Naive thymus-derived CD4-positive, alpha-beta T cell (primary cell): Measurements from ENCODE around the gene ZNF507. TPM values are rescaled to one million over a fixed set of nuclear protein-coding genes. Genes with fewer than 3 reads are reported as not detected.

Experiments
- ATAC-seq: fragments of 150-1000 bp; cut with Tn5 transposase; 2 replicates; pipeline ENCODE4 v1.10.0; 2021; ENCODE audit warnings: mild to moderate bottlenecking, moderate library complexity
- CTCF ChIA-PET: fragments of 350-600 bp; sonication (Branson Sonifier 250); formaldehyde crosslinking; loops from one replicate; lab custom pipeline; 2021; ENCODE audit warnings: antibody characterized with exemption; lab: Charles Lee
- POLR2A ChIA-PET: fragments of 350-600 bp; sonication (Branson Sonifier 250); formaldehyde crosslinking; loops from one replicate; lab custom pipeline; 2021; ENCODE audit warnings: antibody characterized with exemption, inconsistent platforms; lab: Charles Lee
- DNase-seq, 9 donors: peaks; one replicate each; pipeline versions ENCODE4 v3.0.0 to v3.0.0-alpha.2; 2020 to 2022; ENCODE audit warnings: mixed read lengths in 1 of 9
- H3K27ac ChIP-seq: one replicate; pipeline ENCODE4 v1.7.0; 2013; ENCODE audit warnings: mild to moderate bottlenecking, low read depth, low read length, moderate library complexity
- H3K27me3 ChIP-seq, 2 donors: one replicate each; pipeline ENCODE4 v1.7.0; 2013; ENCODE audit warnings: low read length in 2 of 2, mild to moderate bottlenecking in 2 of 2, moderate library complexity in 2 of 2; ENCODE audit not compliant: control insufficient read depth in 2 of 2, insufficient read depth in 2 of 2
- H3K36me3 ChIP-seq, 3 experiments: 1 replicate in 2 of 3; 2 replicates in 1 of 3; pipeline ENCODE4 v1.7.0; 2013; ENCODE audit warnings: low read length in 3 of 3, mild to moderate bottlenecking in 3 of 3, moderate library complexity in 1 of 3; ENCODE audit not compliant: insufficient read depth in 3 of 3, control insufficient read depth in 2 of 3
- H3K4me1 ChIP-seq, 2 donors: one replicate each; pipeline ENCODE4 v1.7.0; 2013; ENCODE audit warnings: low read length in 2 of 2, mild to moderate bottlenecking in 2 of 2, moderate library complexity in 1 of 2; ENCODE audit not compliant: control insufficient read depth in 2 of 2, insufficient read depth in 2 of 2
- H3K4me3 ChIP-seq: 2 replicates; pipeline ENCODE4 v1.7.0; 2013; ENCODE audit warnings: mild to moderate bottlenecking, low read length
- H3K9me3 ChIP-seq, 3 experiments: 1 replicate in 2 of 3; 2 replicates in 1 of 3; pipeline ENCODE4 v1.7.0; 2013; ENCODE audit warnings: low read length in 3 of 3; ENCODE audit not compliant: control insufficient read depth in 2 of 3
- H3K27ac Mint-ChIP-seq, 9 donors: one replicate each; pipeline ENCODE4 v1.8.0; 2020 to 2022; ENCODE audit warnings: mixed read lengths in 9 of 9, mild to moderate bottlenecking in 8 of 9, moderate library complexity in 5 of 9, inconsistent platforms in 2 of 9
- H3K27me3 Mint-ChIP-seq, 5 donors: one replicate each; pipeline ENCODE4 v1.8.0; 2021 to 2022; ENCODE audit warnings: mixed read lengths in 5 of 5, mild to moderate bottlenecking in 1 of 5
- H3K36me3 Mint-ChIP-seq, 5 donors: one replicate each; pipeline ENCODE4 v1.8.0; 2020 to 2022; ENCODE audit warnings: mixed read lengths in 5 of 5, mild to moderate bottlenecking in 3 of 5, inconsistent platforms in 1 of 5
- H3K4me1 Mint-ChIP-seq, 7 donors: one replicate each; pipeline ENCODE4 v1.8.0; 2020 to 2022; ENCODE audit warnings: mixed read lengths in 7 of 7, mild to moderate bottlenecking in 3 of 7, inconsistent platforms in 1 of 7
- H3K4me3 Mint-ChIP-seq, 10 donors: one replicate each; pipeline ENCODE4 v1.8.0; 2020 to 2022; ENCODE audit warnings: mild to moderate bottlenecking in 10 of 10, mixed read lengths in 10 of 10, moderate library complexity in 6 of 10, inconsistent platforms in 2 of 10
- H3K9me3 Mint-ChIP-seq, 11 donors: one replicate each; pipeline ENCODE4 v1.8.0; 2020 to 2022; ENCODE audit warnings: mixed read lengths in 11 of 11, mild to moderate bottlenecking in 4 of 11, inconsistent platforms in 1 of 11, moderate library complexity in 1 of 11
- intact Hi-C, 2 donors: fragments of 100-400 bp; cut with micrococcal nuclease; formaldehyde crosslinking; loops; one replicate each; pipeline ENCODE4 v1.15.1; 2023
- polyA plus RNA-seq, 2 donors: library from polyadenylated mRNA; unstranded; fragments of 300-500 nt; fragmentation: Illumina TruSeq; gene quantifications; one replicate each; pipeline ENCODE4 v1.2.3, GENCODE V29; 2021
- total RNA-seq, 6 experiments: library from RNA in 5 of 6; stranded (reverse) in 5 of 6; gene quantifications; 1 replicate in 5 of 6; 2 replicates in 1 of 6; pipeline ENCODE4 v1.2.3 and lab custom pipeline; 2021 to 2026

Gene ZNF507
- total and polyA plus RNA-seq, 7 experiments from 2014 or later, result 11.2 to 46.3 (median 30.1) TPM

DNA sequence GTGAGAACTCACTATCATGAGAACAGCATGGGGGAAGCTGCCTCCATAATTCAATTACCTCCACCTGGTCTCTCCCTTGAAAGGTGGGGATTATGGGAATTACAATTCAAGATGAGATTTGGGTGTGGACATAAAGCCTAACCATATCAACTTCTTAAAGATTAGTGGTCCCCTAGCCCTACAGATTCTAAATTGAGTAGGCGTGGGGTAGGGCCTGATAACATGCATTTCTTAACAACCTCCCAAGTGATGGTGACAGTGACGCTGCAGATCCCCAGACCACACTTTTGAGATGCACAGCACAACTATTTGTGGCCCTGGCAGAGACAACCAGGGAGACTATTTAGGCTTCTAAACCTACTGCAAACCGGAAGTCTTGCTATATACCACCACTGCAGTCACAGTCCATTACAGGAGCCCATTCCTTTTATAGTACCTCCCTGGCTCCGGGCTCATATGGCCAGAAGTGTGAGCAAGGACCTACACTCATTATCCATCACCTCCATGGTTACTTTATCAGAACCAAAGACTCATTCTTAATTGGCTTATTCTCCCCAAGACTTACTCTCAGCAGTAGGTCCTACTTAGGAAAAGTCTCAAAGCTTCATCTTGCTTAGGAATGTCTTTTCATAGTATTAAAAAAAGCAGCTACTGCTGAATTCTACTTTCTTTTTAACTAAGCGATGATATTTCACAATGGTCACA lies 58.0 kb downstream of the ZNF507 start:
- ChIA-PET CTCF (no interaction called here), POLR2A (no interaction called here)
- peaks cover 0 to 1% (median 0%) of the 10 kb centered on the region in 5 donors for H3K36me3 Mint-ChIP-seq
- no peak for DNase-seq
- Histone ChIP-seq H3K4me3 (no peak overlapping the region), H3K9me3 (no peaks in the 10 kb centered on the region), H3K27me3 (no peaks in the 10 kb centered on the region), H3K36me3 (peaks cover 0 to 3% (median 0%) of the 10 kb centered on the region in 3 experiments), H3K27ac (no peak overlapping the region), H3K4me1 (peaks cover 4 to 12% of the 10 kb centered on the region in 2 donors)
- H3K4me3 Mint-ChIP-seq, result peak overlapping the region; percentile 9 to 91 (median 87)
- H3K27ac Mint-ChIP-seq, result peak overlapping the region in 4 of 9 donors; percentile 80 to 91 (median 84)
- H3K27me3 Mint-ChIP-seq, result no peaks in the 10 kb centered on the region
- no peaks in the 10 kb centered on the region for H3K9me3 Mint-ChIP-seq
- H3K4me1 Mint-ChIP-seq, result peaks cover 8 to 34% (median 17%) of the 10 kb centered on the region in 7 donors
- intact Hi-C loops, result loop anchor here (5.0 to 10.0 kb wide), 2 partner anchors 41 to 681 kb away; partner anchors contain the start of gene GPATCH1 (in 1 of the 2)
- no peak for ATAC-seq

DNA sequence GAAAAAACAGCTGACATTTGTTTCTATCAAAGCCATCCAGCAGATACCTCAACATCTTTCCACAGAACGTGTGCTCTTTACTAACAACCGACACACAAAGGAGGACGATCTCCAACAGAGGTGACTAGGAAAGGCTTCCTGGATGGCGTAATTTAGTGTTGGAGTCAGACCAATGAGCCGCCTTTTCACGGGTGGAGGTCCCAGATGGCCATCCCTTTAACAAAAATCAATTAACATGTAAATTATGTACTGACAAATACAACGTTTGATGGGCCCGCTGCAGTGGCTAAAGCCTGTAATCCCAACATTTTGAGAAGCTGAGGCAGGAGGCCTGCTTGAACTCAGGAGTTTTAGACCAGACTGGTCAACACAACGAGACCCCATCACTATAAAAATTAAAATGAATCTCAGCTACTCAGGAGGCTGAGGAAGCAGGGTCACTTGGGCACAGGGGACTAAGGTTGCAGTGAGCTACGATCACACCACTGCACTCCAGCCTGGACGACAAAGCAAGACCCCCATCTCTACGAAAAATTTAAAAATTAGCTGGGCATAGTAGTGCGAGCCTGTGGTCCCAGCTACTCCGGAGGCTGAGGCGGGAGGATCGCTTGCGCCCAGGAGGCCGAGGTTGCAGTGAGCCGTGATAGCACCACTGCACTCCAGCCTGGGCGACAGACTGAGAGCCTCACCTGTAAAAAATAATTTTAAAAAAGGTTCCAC lies 59.0 kb downstream of the ZNF507 start:
- Mint-ChIP-seq H3K4me1 (peaks cover 8 to 34% (median 17%) of the 10 kb centered on the region in 7 donors), H3K27me3 (no peaks in the 10 kb centered on the region), H3K4me3 (peak overlapping the region; percentile 78 to 91 (median 88)), H3K9me3 (no peaks in the 10 kb centered on the region), H3K27ac (peak overlapping the region; percentile 80 to 91 (median 87)), H3K36me3 (peaks cover 0 to 5% (median 2%) of the 10 kb centered on the region in 5 donors)
- Histone ChIP-seq H3K27me3 (no peaks in the 10 kb centered on the region), H3K4me3 (peak overlapping the region; percentile 85), H3K4me1 (peaks cover 4 to 12% of the 10 kb centered on the region in 2 donors), H3K36me3 (peaks cover 0 to 5% (median 3%) of the 10 kb centered on the region in 3 experiments), H3K27ac (peak overlapping the region; percentile 90), H3K9me3 (no peaks in the 10 kb centered on the region)
- intact Hi-C loops, result loop anchor here (2.0 to 10.0 kb wide), 4 partner anchors 42 to 1116 kb away; partner anchors contain the start of genes GPATCH1 (in 1 of the 2) and PEPD (in 1 of the 2)
- CTCF ChIA-PET, result no interaction called here
- POLR2A ChIA-PET, result interaction anchor here (2.1 to 2.6 kb wide), 2 partner anchors 176 to 772 kb away, joined by 9 to 12 read pairs; partner anchors contain the start of gene PDCD5
- ATAC-seq (no peak), DNase-seq (no peak)

DNA sequence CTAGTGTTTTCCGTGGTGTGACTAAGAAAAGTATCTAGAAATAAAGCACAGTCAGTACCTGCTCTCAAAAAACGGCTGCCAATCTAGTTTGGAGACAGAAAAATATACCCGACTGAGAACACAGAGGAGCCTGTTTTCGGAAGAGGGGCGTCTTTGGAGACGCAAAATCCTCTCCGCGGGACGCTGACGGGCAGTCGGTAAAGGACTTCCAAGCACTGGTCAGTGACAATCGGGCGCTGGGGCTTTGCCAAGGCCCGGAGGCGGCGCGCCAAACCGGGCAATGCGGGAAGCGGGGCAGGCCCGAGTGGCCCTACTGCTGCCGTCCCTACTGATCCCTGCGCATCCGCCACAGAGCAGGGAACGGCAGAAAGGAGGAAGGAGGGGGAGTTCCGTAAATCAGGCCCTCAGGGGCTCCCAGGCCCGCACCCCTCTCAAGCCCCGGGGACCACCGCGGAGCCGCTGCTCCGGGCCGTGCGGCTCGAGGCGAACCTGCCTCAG lies 59.6 kb downstream of the ZNF507 start:
- Mint-ChIP-seq H3K27me3 (no peaks in the 10 kb centered on the region), H3K4me1 (peaks cover 8 to 34% (median 17%) of the 10 kb centered on the region in 7 donors), H3K36me3 (peaks cover 0 to 11% (median 6%) of the 10 kb centered on the region in 5 donors), H3K27ac (peak overlapping the region; percentile 80 to 91 (median 88)), H3K4me3 (peak overlapping the region; percentile 78 to 91 (median 88)), H3K9me3 (no peaks in the 10 kb centered on the region)
- no peaks in the 10 kb centered on the region for H3K27me3 ChIP-seq
- H3K36me3 ChIP-seq, result peaks cover 0 to 5% (median 3%) of the 10 kb centered on the region in 3 experiments
- ChIA-PET CTCF (interaction anchor here (0.6 kb wide), 1 partner anchor 235 kb away, joined by 6 read pairs; no protein-coding TSS in a partner anchor), POLR2A (interaction anchor here (0.7 to 2.6 kb wide), 7 partner anchors 14 to 772 kb away, joined by 3 to 13 read pairs (median 8); partner anchors contain the start of genes ANKRD27, PDCD5 and ZNF507)
- H3K4me1 ChIP-seq, result peaks cover 4 to 12% of the 10 kb centered on the region in 2 donors
- H3K4me3 ChIP-seq, result peak overlapping the region; percentile 85
- H3K9me3 ChIP-seq, result no peaks in the 10 kb centered on the region
- peak in 2 of 9 donors; percentile 14 to 20 for DNase-seq
- intact Hi-C loops, result loop anchor here (1.0 to 10.0 kb wide), 9 partner anchors 43 to 1116 kb away; partner anchors contain the start of genes ANKRD27 (in 2 of the 2), PDCD5 (in 2 of the 2), RGS9BP (in 2 of the 2) and ZNF507 (in 2 of the 2)
- peak; percentile 16 for ATAC-seq
- peak overlapping the region; percentile 90 for H3K27ac ChIP-seq

DNA sequence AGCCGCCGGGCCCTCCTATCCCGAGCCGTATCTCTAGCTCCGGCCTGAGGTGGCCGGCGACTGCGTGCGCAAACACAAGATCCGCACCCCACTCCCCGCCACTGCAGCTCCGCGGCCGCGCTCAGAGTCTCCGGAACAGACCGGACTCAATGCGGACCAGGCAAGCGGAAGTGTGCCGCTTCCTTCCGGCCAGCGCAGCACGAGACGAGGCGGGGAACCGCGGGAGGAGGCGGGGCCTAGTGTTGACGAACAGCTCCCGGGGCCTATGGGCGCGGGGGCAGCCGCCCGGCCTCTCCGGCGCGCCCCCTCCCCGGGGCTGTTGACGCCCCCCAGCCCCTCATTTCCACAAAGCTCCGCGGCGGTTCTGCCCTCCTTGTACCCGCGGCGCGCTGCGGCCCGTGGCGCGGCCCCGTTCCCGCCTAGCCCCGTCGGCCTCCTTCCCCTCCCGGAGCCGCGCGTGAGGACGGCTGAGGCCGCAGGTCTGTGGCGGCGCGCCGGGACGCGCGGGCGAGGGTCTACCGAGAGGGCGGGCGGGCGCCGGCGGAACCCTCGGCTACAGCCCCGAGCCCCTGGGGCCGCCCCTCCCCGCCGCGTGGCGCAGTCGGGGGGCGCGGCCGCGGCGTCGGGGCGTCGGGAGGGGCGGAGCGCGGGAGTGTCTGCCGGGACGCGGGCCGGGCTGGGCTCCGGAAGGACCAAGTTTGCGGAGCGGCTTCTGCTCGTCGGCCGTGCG lies 60.2 kb downstream of the ZNF507 start, which contains the start of gene DPY19L3:
TSS of gene DPY19L3 (plus strand) at position 340 of the 730 bp plus-strand sequence. CDS start 2,484 bp downstream, outside the sequence.
- no peaks in the 10 kb centered on the region for H3K9me3 Mint-ChIP-seq
- Histone ChIP-seq H3K27ac (peak within 1 kb of the TSS; percentile 90), H3K36me3 (peaks cover 0 to 5% (median 3%) of the 10 kb centered on the region in 3 experiments), H3K4me1 (peaks cover 4 to 12% of the 10 kb centered on the region in 2 donors), H3K4me3 (peak within 1 kb of the TSS; percentile 85), H3K9me3 (no peaks in the 10 kb centered on the region), H3K27me3 (no peaks in the 10 kb centered on the region)
- CTCF ChIA-PET, result interaction anchor here (0.6 kb wide), 1 partner anchor 234 kb away, joined by 6 read pairs; no protein-coding TSS in a partner anchor
- intact Hi-C loops, result loop anchor here (1.0 to 10.0 kb wide), 9 partner anchors 60 to 1115 kb away; partner anchors contain the start of genes ANKRD27 (in 2 of the 2), PDCD5 (in 2 of the 2), RGS9BP (in 2 of the 2) and ZNF507 (in 2 of the 2)
- peak within 1 kb of the TSS; percentile 83 to 93 (median 88) for H3K4me3 Mint-ChIP-seq
- peak; percentile 74 to 96 (median 82) for DNase-seq
- peak within 1 kb of the TSS; percentile 86 to 91 (median 89) for H3K27ac Mint-ChIP-seq
- H3K36me3 Mint-ChIP-seq, result peaks cover 0 to 15% (median 8%) of the 10 kb centered on the region in 5 donors
- peak; percentile 95 for ATAC-seq
- no peaks in the 10 kb centered on the region for H3K27me3 Mint-ChIP-seq
- POLR2A ChIA-PET, result interaction anchor here (0.7 to 2.6 kb wide), 7 partner anchors 14 to 771 kb away, joined by 3 to 13 read pairs (median 8); partner anchors contain the start of genes ANKRD27, PDCD5 and ZNF507
- H3K4me1 Mint-ChIP-seq, result peaks cover 8 to 34% (median 17%) of the 10 kb centered on the region in 7 donors

- Mint-ChIP-seq H3K4me3 (peak overlapping the region; percentile 80 to 93 (median 88)), H3K9me3 (no peaks in the 10 kb centered on the region), H3K27ac (peak overlapping the region; percentile 52 to 91 (median 88)), H3K27me3 (no peaks in the 10 kb centered on the region), H3K4me1 (peaks cover 8 to 34% (median 17%) of the 10 kb centered on the region in 7 donors), H3K36me3 (peaks cover 4 to 21% (median 14%) of the 10 kb centered on the region in 5 donors)
- DNase-seq (no peak), ATAC-seq (no peak)
- CTCF ChIA-PET, result no interaction called here
- H3K36me3 ChIP-seq, result peaks cover 0 to 5% (median 3%) of the 10 kb centered on the region in 3 experiments
- peak overlapping the region; percentile 90 for H3K27ac ChIP-seq
- H3K9me3 ChIP-seq, result no peaks in the 10 kb centered on the region
- H3K4me3 ChIP-seq, result peak overlapping the region; percentile 54
- H3K27me3 ChIP-seq, result no peaks in the 10 kb centered on the region
- H3K4me1 ChIP-seq, result peaks cover 4 to 12% of the 10 kb centered on the region in 2 donors
- intact Hi-C loops, result loop anchor here (2.0 to 10.0 kb wide), 3 partner anchors 566 to 966 kb away; partner anchors contain the start of genes CEBPG (in 1 of the 2), CEP89 (in 1 of the 2), FAAP24 (in 1 of the 2) and GPATCH1 (in 1 of the 2)
- POLR2A ChIA-PET, result interaction anchor here (0.6 to 2.6 kb wide), 6 partner anchors 10 to 770 kb away, joined by 3 to 13 read pairs (median 8); partner anchors contain the start of genes ANKRD27 and PDCD5
Measured at GRCh38 chr19:32406161-32407003, 61.0 kb downstream of the ZNF507 start.
